Smooth muscle cell of the coronary artery (primary cell): ENCODE measurements around the gene DNASE2. TPM values are rescaled to one million over a fixed set of nuclear protein-coding genes. Genes with fewer than 3 reads are reported as not detected.

Experiments used
- total RNA-seq: library from RNA; depleted of rRNA; stranded (reverse); fragments of >200 nt; gene quantifications from 2 replicates; pipeline ENCODE4 v1.2.3, GENCODE V29; 2014; ENCODE audit warnings: low replicate concordance

The DNASE2 gene
- total RNA-seq: 25.7 and 31.3 TPM in 2 replicates

GRCh38 chr19:12881172-12881808 is at the start of gene DNASE2:
TSS of gene DNASE2 (minus strand) at chr19:12881449. CDS start at chr19:12881375, 74 bp downstream.

GRCh38 chr19:12890787-12891552 is 9.7 kb upstream of the DNASE2 start, which contains the start of gene GCDH:
TSS of gene GCDH (plus strand) at chr19:12891160. CDS start at chr19:12891305, 145 bp downstream.

GRCh38 chr19:12886969-12887747 is 5.9 kb upstream of the DNASE2 start, which contains the start of gene KLF1:
TSS of gene KLF1 (minus strand) at chr19:12887201. CDS start at chr19:12887140, 61 bp downstream.

GRCh38 chr19:12838182-12838885 is 42.9 kb downstream of the DNASE2 start, which contains the start of gene MAST1:
TSS of gene MAST1 (plus strand) at chr19:12838515. CDS start at chr19:12838573, 58 bp downstream.

GRCh38 chr19:12834566-12834943 is 46.7 kb downstream of the DNASE2 start, which contains the start of gene RTBDN:
TSS of gene RTBDN (minus strand) at chr19:12834579. CDS start at chr19:12829979, 4,600 bp downstream.

Other genes starting within 250 kb of the DNASE2 start
- gene MAN2B1, start 214.7 kb downstream of the DNASE2 start, total RNA-seq: 29.1 and 32.4 TPM in 2 replicates
- 11.0 and 13.0 TPM in 2 replicates for gene WDR83, start 214.6 kb downstream of the DNASE2 start, total RNA-seq
- 57.6 and 65.5 TPM in 2 replicates for gene DHPS, start 199.6 kb downstream of the DNASE2 start, total RNA-seq
- not detected in 2 replicates for gene GNG14, start 193.5 kb downstream of the DNASE2 start, total RNA-seq
- 2.8 and 8.0 TPM in 2 replicates for gene FBXW9, start 184.8 kb downstream of the DNASE2 start, total RNA-seq
- gene TNPO2, start 157.5 kb downstream of the DNASE2 start, total RNA-seq: 26.8 and 65.9 TPM in 2 replicates
- gene TRIR, start 146.8 kb downstream of the DNASE2 start, total RNA-seq: 133 and 152 TPM in 2 replicates
- 107 and 190 TPM in 2 replicates for gene GET3, start 144.0 kb downstream of the DNASE2 start, total RNA-seq
- gene BEST2, start 129.7 kb downstream of the DNASE2 start, total RNA-seq: not detected in 2 replicates
- 15.7 and 18.7 TPM in 2 replicates for gene HOOK2, start 105.9 kb downstream of the DNASE2 start, total RNA-seq
- gene JUNB, start 90.0 kb downstream of the DNASE2 start, total RNA-seq: 33.2 and 138 TPM in 2 replicates
- gene PRDX2, start 79.6 kb downstream of the DNASE2 start, total RNA-seq: 169 and 248 TPM in 2 replicates
- gene THSD8, start 79.4 kb downstream of the DNASE2 start, total RNA-seq: 0.30 TPM in 1 of 2 replicates, not detected in the other
- gene RNASEH2A, start 74.9 kb downstream of the DNASE2 start, total RNA-seq: 9.7 and 15.9 TPM in 2 replicates
- gene RTBDN, start 46.9 kb downstream of the DNASE2 start, total RNA-seq: not detected in 2 replicates
- 0.35 TPM in 1 of 2 replicates, not detected in the other for gene MAST1, start 42.9 kb downstream of the DNASE2 start, total RNA-seq
- gene KLF1, start 5.8 kb upstream of the DNASE2 start, total RNA-seq: 0.12 TPM in 1 of 2 replicates, not detected in the other
- 13.3 and 19.8 TPM in 2 replicates for gene GCDH, start 9.7 kb upstream of the DNASE2 start, total RNA-seq
- gene SYCE2, start 37.8 kb upstream of the DNASE2 start, total RNA-seq: 0.08 TPM in 1 of 2 replicates, not detected in the other
- 38.4 and 44.9 TPM in 2 replicates for gene FARSA, start 52.3 kb upstream of the DNASE2 start, total RNA-seq
- gene CALR, start 57.2 kb upstream of the DNASE2 start, total RNA-seq: 1,958 and 2,935 TPM in 2 replicates
- 53.6 and 59.7 TPM in 2 replicates for gene RAD23A, start 64.4 kb upstream of the DNASE2 start, total RNA-seq
- 21.4 and 38.0 TPM in 2 replicates for gene GADD45GIP1, start 75.8 kb upstream of the DNASE2 start, total RNA-seq
- gene DAND5, start 88.1 kb upstream of the DNASE2 start, total RNA-seq: 0.08 TPM in 1 of 2 replicates, not detected in the other
- gene NFIX, start 114.0 kb upstream of the DNASE2 start, total RNA-seq: 42.4 and 45.6 TPM in 2 replicates
- 8.6 TPM in 1 of 2 replicates, not detected in the other for gene LYL1, start 221.4 kb upstream of the DNASE2 start, total RNA-seq
- gene TRMT1, start 235.3 kb upstream of the DNASE2 start, total RNA-seq: 26.3 and 41.8 TPM in 2 replicates
- 31.9 and 47.0 TPM in 2 replicates for gene NACC1, start 236.8 kb upstream of the DNASE2 start, total RNA-seq